PC-3 (cell line): ENCODE data around the gene CPLANE2. TPM values are rescaled to one million over a fixed set of nuclear protein-coding genes. Genes with fewer than 3 reads are reported as not detected.
A peak's percentile ranks its signal among the peaks of the same experiment; 100 is the strongest.

Experiments used
- ATAC-seq: fragments of 200-7000 bp; cut with Tn5 transposase; 2 replicates; pipeline ENCODE4 v1.9.1; 2020; ENCODE audit warnings: mild to moderate bottlenecking, moderate library complexity
- BruUV-seq: library from RNA; stranded (reverse); fragments of 400-500 nt; replicated peaks from 2 replicates; lab custom pipeline; 2021; lab: Mats Ljungman, UMichigan
- CTCF ChIA-PET: fragments of 300-600 bp; sonication (Branson Sonifier 250); formaldehyde crosslinking; loops from one replicate; lab custom pipeline; 2022; ENCODE audit warnings: antibody characterized with exemption; lab: Charles Lee
- POLR2A ChIA-PET: fragments of 300-600 bp; sonication (Branson Sonifier 250); formaldehyde crosslinking; loops from one replicate; lab custom pipeline; 2022; ENCODE audit warnings: antibody characterized with exemption; ENCODE audit not compliant: unreplicated experiment; lab: Charles Lee
- DNase-seq: peaks from one replicate; pipeline ENCODE4 v3.0.0-alpha.2; 2015
- H2AFZ ChIP-seq: fragments of 300-600 bp; sonication (generic); 2 replicates; pipeline ENCODE4 v1.6.0; 2016; ENCODE audit warnings: antibody characterized with exemption, low read length
- H3F3A ChIP-seq: fragments of 300-600 bp; sonication (generic); one replicate; pipeline ENCODE4 v1.6.0; 2017; ENCODE audit warnings: antibody characterized with exemption, low read length, control low read depth, mild to moderate bottlenecking; ENCODE audit not compliant: unreplicated experiment
- H3K27ac ChIP-seq: fragments of 300-600 bp; sonication (generic); 2 replicates; pipeline ENCODE4 v1.5.1; 2016; ENCODE audit warnings: mild to moderate bottlenecking, low read length
- H3K27me3 ChIP-seq: fragments of 300-600 bp; sonication (generic); 2 replicates; pipeline ENCODE4 v1.6.1; 2016; ENCODE audit warnings: low read length, mixed read lengths
- H3K36me3 ChIP-seq: fragments of 300-600 bp; sonication (generic); 2 replicates; pipeline ENCODE4 v1.6.1; 2016; ENCODE audit warnings: low read depth, mixed run types, low read length, mixed read lengths
- H3K4me1 ChIP-seq: fragments of 300-600 bp; sonication (generic); 2 replicates; pipeline ENCODE4 v1.5.1; 2016; ENCODE audit warnings: low read length; ENCODE audit not compliant: insufficient read depth
- H3K4me2 ChIP-seq: fragments of 300-600 bp; sonication (generic); 2 replicates; pipeline ENCODE4 v1.6.0; 2016; ENCODE audit warnings: low read length
- H3K4me3 ChIP-seq: fragments of 300-600 bp; sonication (generic); 2 replicates; pipeline ENCODE4 v1.5.1; 2016; ENCODE audit warnings: mild to moderate bottlenecking, low read length, mixed read lengths
- H3K79me2 ChIP-seq: fragments of 300-600 bp; sonication (generic); 2 replicates; pipeline ENCODE4 v1.6.1; 2017; ENCODE audit warnings: low read length, mixed read lengths
- H3K9ac ChIP-seq: fragments of 300-600 bp; sonication (generic); 2 replicates; pipeline ENCODE4 v1.6.0; 2016; ENCODE audit warnings: mild to moderate bottlenecking, low read length
- H3K9me2 ChIP-seq: fragments of 300-600 bp; sonication (generic); replicated peaks from 2 replicates; pipeline ENCODE4 v1.6.1; 2016; ENCODE audit warnings: mixed run types, low read length, mixed read lengths
- H3K9me3 ChIP-seq: fragments of 300-600 bp; sonication (generic); 2 replicates; pipeline ENCODE4 v1.6.1; 2016; ENCODE audit warnings: low read length, mixed read lengths
- H4K20me1 ChIP-seq: fragments of 300-600 bp; sonication (generic); 2 replicates; pipeline ENCODE4 v1.6.1; 2016; ENCODE audit warnings: low read length, mixed read lengths
- CTCF ChIP-seq: fragments of 300-600 bp; sonication (generic); conservative IDR thresholded peaks from 2 replicates; pipeline ENCODE4 v1.5.1; 2017; ENCODE audit warnings: antibody characterized with exemption, low read depth, mild to moderate bottlenecking, low read length
- EZH2 ChIP-seq: fragments of 300-600 bp; sonication (generic); IDR thresholded peaks from one replicate; pipeline ENCODE4 v1.6.1; 2017; ENCODE audit warnings: antibody characterized with exemption, mild to moderate bottlenecking, low read length; ENCODE audit not compliant: unreplicated experiment
- EZH2phosphoT487 ChIP-seq: fragments of 300-600 bp; sonication (generic); IDR thresholded peaks from 2 replicates; pipeline ENCODE4 v1.6.1; 2018; ENCODE audit warnings: mild to moderate bottlenecking, antibody characterized with exemption, low read length, borderline replicate concordance
- intact Hi-C: fragments of 100-400 bp; cut with micrococcal nuclease; formaldehyde crosslinking; loops from 2 replicates; pipeline ENCODE4 v1.9.0; 2023
- total RNA-seq: library from RNA; depleted of rRNA; stranded (reverse); fragments of >200 nt; gene quantifications from 2 replicates; pipeline ENCODE4 v1.2.3, GENCODE V29; 2014

Gene CPLANE2
- total RNA-seq, 1 experiment from 2014 or later = 9.6 TPM

GRCh38 chr1:16254263-16254928, 17.4 kb upstream of the CPLANE2 start:
- BruUV-seq = no TSS peak
- POLR2A ChIA-PET = interaction anchor here (0.7 to 1.2 kb wide), 3 partner anchors 10 to 98 kb away, joined by 3 read pairs; partner anchors contain the start of gene FBXO42
- H3K9me3 ChIP-seq = no peaks in the 10 kb centered on the region
- H2AFZ ChIP-seq = no peak overlapping the region
- H3K27me3 ChIP-seq = no peaks in the 10 kb centered on the region
- peak overlapping the region; percentile 76 for H3K27ac ChIP-seq
- H3K4me1 ChIP-seq = peaks cover 48% of the 10 kb centered on the region
- CTCF ChIA-PET = interaction anchor here (0.5 to 0.7 kb wide), 3 partner anchors 46 to 659 kb away, joined by 3 to 13 read pairs (median 5); no protein-coding TSS in a partner anchor
- no peak for TF ChIP-seq EZH2
- no peak for TF ChIP-seq EZH2phosphoT487
- TF ChIP-seq CTCF = no peak
- peak; percentile 82 for ATAC-seq
- H4K20me1 ChIP-seq = no peaks in the 10 kb centered on the region
- no peaks in the 10 kb centered on the region for H3K9me2 ChIP-seq
- H3F3A ChIP-seq = peaks cover 7% of the 10 kb centered on the region
- H3K4me3 ChIP-seq = no peak overlapping the region
- no peak overlapping the region for H3K9ac ChIP-seq
- DNase-seq = peak; percentile 73
- no peaks in the 10 kb centered on the region for H3K79me2 ChIP-seq
- intact Hi-C loops = loop anchor here (5.0 kb wide), 1 partner anchor 98 kb away; the partner anchor contains the start of gene FBXO42
- peaks cover 20% of the 10 kb centered on the region; the same call in 1 of the 2 replicates for H3K36me3 ChIP-seq
- peak overlapping the region; percentile 24 for H3K4me2 ChIP-seq

GRCh38 chr1:16253332-16253922, 16.4 kb upstream of the CPLANE2 start:
- peaks cover 20% of the 10 kb centered on the region; the same call in 1 of the 2 replicates for H3K36me3 ChIP-seq
- CTCF ChIA-PET = interaction anchor here (0.5 kb wide), 1 partner anchor 47 kb away, joined by 13 read pairs; no protein-coding TSS in a partner anchor

More at GRCh38 chr1:16253332-16253922, 16.4 kb upstream of the CPLANE2 start:
- POLR2A ChIA-PET = interaction anchor here (1.2 kb wide), 1 partner anchor 36 kb away, joined by 3 read pairs; no protein-coding TSS in a partner anchor
- Histone ChIP-seq H3K9ac (0 out of 2 replicates have a peak overlapping the region, but pooled peaks have one; percentile 1), H3K9me3 (no peaks in the 10 kb centered on the region), H3K4me3 (no peak overlapping the region), H2AFZ (no peak overlapping the region), H3K4me2 (peak overlapping the region; percentile 48), H3K4me1 (peaks cover 49% of the 10 kb centered on the region), H3K27ac (peak overlapping the region; percentile 76), H3K79me2 (no peaks in the 10 kb centered on the region), H3F3A (peaks cover 7% of the 10 kb centered on the region), H3K27me3 (no peaks in the 10 kb centered on the region), H3K9me2 (no peaks in the 10 kb centered on the region), H4K20me1 (0 out of 2 replicates have a peak, but pooled peaks cover 3% of the 10 kb centered on the region)
- ATAC-seq = peak; percentile 54
- intact Hi-C loops = loop anchor here (2.0 to 5.0 kb wide), 3 partner anchors 71 to 113 kb away; partner anchors contain the start of genes FBXO42 and SZRD1
- TF ChIP-seq EZH2phosphoT487 (no peak), EZH2 (no peak), CTCF (no peak)
- BruUV-seq = TSS peak; percentile 85
- DNase-seq = peak; percentile 53
